Skeletal muscle tissue (tissue), 4 donors: ENCODE data around the gene C6orf62. TPM values are rescaled to one million over a fixed set of nuclear protein-coding genes. Genes with fewer than 3 reads are reported as not detected.
"Not testable (repeated sequence)": the region's sequence is repeated elsewhere in the genome, so short reads cannot be mapped to it uniquely, and the experiment has no call there.

ENCODE experiments used
- H3K27ac ChIP-seq: one replicate; pipeline ENCODE4 v1.7.0; 2013; ENCODE audit warnings: mild to moderate bottlenecking, low read depth, low read length, inconsistent platforms
- H3K27me3 ChIP-seq, 3 donors: one replicate each; pipeline ENCODE4 v1.7.0; 2013; ENCODE audit warnings: low read length in 3 of 3; ENCODE audit not compliant: control insufficient read depth in 3 of 3, insufficient read depth in 3 of 3
- H3K36me3 ChIP-seq, 3 donors: one replicate each; pipeline ENCODE4 v1.7.0; 2013; ENCODE audit warnings: low read length in 3 of 3; ENCODE audit not compliant: control insufficient read depth in 3 of 3, insufficient read depth in 3 of 3
- H3K4me1 ChIP-seq, 3 donors: one replicate each; pipeline ENCODE4 v1.7.0; 2013; ENCODE audit warnings: low read length in 3 of 3, mild to moderate bottlenecking in 3 of 3; ENCODE audit not compliant: control insufficient read depth in 3 of 3, insufficient read depth in 3 of 3
- H3K4me3 ChIP-seq, 3 donors: one replicate each; pipeline ENCODE4 v1.7.0; 2013; ENCODE audit warnings: low read length in 3 of 3
- H3K9ac ChIP-seq, 3 donors: one replicate each; pipeline ENCODE4 v1.7.0; 2013; ENCODE audit warnings: low read length in 3 of 3, mild to moderate bottlenecking in 3 of 3, moderate library complexity in 2 of 3, low read depth in 1 of 3
- H3K9me3 ChIP-seq, 3 donors: one replicate each; pipeline ENCODE4 v1.7.0; 2013; ENCODE audit warnings: low read length in 3 of 3; ENCODE audit not compliant: control insufficient read depth in 3 of 3
- total RNA-seq: library from RNA; depleted of rRNA; stranded (reverse); fragments of >200 nt; gene quantifications from one replicate; pipeline ENCODE4 v1.2.3, GENCODE V29; 2014
- donor health status: Osteomylitis.

Gene C6orf62
- total RNA-seq, 1 donor from 2014 or later = 41.2 TPM

- Histone ChIP-seq H3K36me3 (no peaks in the 10 kb centered on the region), H3K9me3 (no peaks in the 10 kb centered on the region), H3K9ac (no peak overlapping the region), H3K4me1 (no peaks in the 10 kb centered on the region), H3K27ac (no peak overlapping the region), H3K4me3 (no peak overlapping the region), H3K27me3 (no peaks in the 10 kb centered on the region)
Measured at GRCh38 chr6:24689964-24690363, 29.0 kb downstream of the C6orf62 start.

- Histone ChIP-seq H3K4me1 (no peaks in the 10 kb centered on the region), H3K27me3 (no peaks in the 10 kb centered on the region), H3K4me3 (no peak overlapping the region), H3K9me3 (no peaks in the 10 kb centered on the region), H3K9ac (no peak overlapping the region), H3K27ac (no peak overlapping the region), H3K36me3 (no peaks in the 10 kb centered on the region)
Measured at GRCh38 chr6:24686946-24687345, 32.0 kb downstream of the C6orf62 start.

- Histone ChIP-seq H3K36me3 (no peaks in the 10 kb centered on the region), H3K9ac (no peak overlapping the region), H3K9me3 (no peaks in the 10 kb centered on the region)
Measured at GRCh38 chr6:24686408-24686807, 32.5 kb downstream of the C6orf62 start.

GRCh38 chr6:24683297-24684296, 35.4 kb downstream of the C6orf62 start:
- Histone ChIP-seq H3K9me3 (no peaks in the 10 kb centered on the region), H3K4me3 (no peak overlapping the region), H3K4me1 (no peaks in the 10 kb centered on the region), H3K9ac (no peak overlapping the region), H3K27me3 (no peaks in the 10 kb centered on the region), H3K36me3 (no peaks in the 10 kb centered on the region), H3K27ac (no peak overlapping the region)

More at GRCh38 chr6:24686408-24686807, 32.5 kb downstream of the C6orf62 start:
- no peak overlapping the region for H3K27ac ChIP-seq
- no peaks in the 10 kb centered on the region for H3K4me1 ChIP-seq
- no peak overlapping the region for H3K4me3 ChIP-seq
- no peaks in the 10 kb centered on the region for H3K27me3 ChIP-seq

- H3K9me3 ChIP-seq = no peaks in the 10 kb centered on the region
- no peak overlapping the region for H3K9ac ChIP-seq
- H3K36me3 ChIP-seq = no peaks in the 10 kb centered on the region
- H3K27me3 ChIP-seq = no peaks in the 10 kb centered on the region
- H3K4me3 ChIP-seq = no peak overlapping the region
- no peaks in the 10 kb centered on the region for H3K4me1 ChIP-seq
- no peak overlapping the region for H3K27ac ChIP-seq
Measured at GRCh38 chr6:24680582-24680981, 38.4 kb downstream of the C6orf62 start.

GRCh38 chr6:24678792-24679352, 40.1 kb downstream of the C6orf62 start:
- not testable (repeated sequence) for H3K9me3 ChIP-seq, H3K4me1 ChIP-seq, H3K4me3 ChIP-seq, H3K27me3 ChIP-seq, H3K36me3 ChIP-seq, H3K27ac ChIP-seq, H3K9ac ChIP-seq

- Histone ChIP-seq H3K27ac (no peak overlapping the region), H3K36me3 (no peaks in the 10 kb centered on the region), H3K4me3 (no peak overlapping the region), H3K27me3 (no peaks in the 10 kb centered on the region), H3K9ac (no peak overlapping the region), H3K4me1 (peaks cover 0 to 2% (median 0%) of the 10 kb centered on the region in 3 donors), H3K9me3 (peaks cover 0 to 4% (median 0%) of the 10 kb centered on the region in 3 donors)
Measured at GRCh38 chr6:24673625-24674024, 45.3 kb downstream of the C6orf62 start.

- Histone ChIP-seq H3K4me3 (no peak overlapping the region), H3K9ac (no peak overlapping the region), H3K36me3 (no peaks in the 10 kb centered on the region), H3K4me1 (peaks cover 6 to 11% (median 8%) of the 10 kb centered on the region in 3 donors), H3K9me3 (peaks cover 0 to 4% (median 0%) of the 10 kb centered on the region in 3 donors), H3K27ac (no peak overlapping the region), H3K27me3 (no peaks in the 10 kb centered on the region)
Measured at GRCh38 chr6:24672620-24673182, 46.3 kb downstream of the C6orf62 start.

- not testable (repeated sequence) for H3K27me3 ChIP-seq, H3K9ac ChIP-seq, H3K36me3 ChIP-seq, H3K9me3 ChIP-seq, H3K4me3 ChIP-seq, H3K27ac ChIP-seq
- peaks cover 9 to 20% (median 12%) of the 10 kb centered on the region in 3 donors for H3K4me1 ChIP-seq
Measured at GRCh38 chr6:24671077-24671476, 47.9 kb downstream of the C6orf62 start.

- H3K27me3 ChIP-seq, H3K27ac ChIP-seq, H3K36me3 ChIP-seq, H3K9me3 ChIP-seq, H3K4me3 ChIP-seq, H3K9ac ChIP-seq: not testable (repeated sequence)
- H3K4me1 ChIP-seq = peaks cover 12 to 25% (median 17%) of the 10 kb centered on the region in 3 donors
Measured at GRCh38 chr6:24670492-24670891, 48.5 kb downstream of the C6orf62 start.
